GM19372 (cell line): Measurements from ENCODE around the gene ZNF563.
"Not testable (repeated sequence)": the region's sequence is repeated elsewhere in the genome, so short reads cannot be mapped to it uniquely, and the experiment has no call there.

Experiments
- ATAC-seq: cut with Tn5 transposase; IDR thresholded peaks from one replicate; pipeline ENCODE4 v1.9.1; 2021; ENCODE audit warnings: mild to moderate bottlenecking, low read depth, moderate library complexity; ENCODE audit not compliant: unreplicated experiment

Gene ZNF563

GRCh38 chr19:12333162-12334159 is at the start of gene ZNF563:
Gene ZNF563, minus strand, starts transcription at chr19:12333633. Its CDS starts 151 bp downstream, at chr19:12333482.
- ATAC-seq = peak; percentile 82

GRCh38 chr19:12380444-12380737 is 47.0 kb upstream of the ZNF563 start:
- ATAC-seq = no peak

- ATAC-seq = no peak
These were observed 46.5 kb upstream of the ZNF563 start for GRCh38 chr19:12379732-12380443.

GRCh38 chr19:12374026-12374425 is 40.6 kb upstream of the ZNF563 start:
- ATAC-seq = no peak

GRCh38 chr19:12365236-12366162 is 32.1 kb upstream of the ZNF563 start, which contains the start of gene ZNF442:
Gene ZNF442, minus strand, starts transcription at chr19:12365683. Its CDS starts 2,052 bp downstream, at chr19:12363631.
- ATAC-seq = peak; percentile 74

GRCh38 chr19:12364391-12365235 is 31.2 kb upstream of the ZNF563 start:
- no peak for ATAC-seq

GRCh38 chr19:12362236-12362635 is 28.8 kb upstream of the ZNF563 start:
- ATAC-seq = not testable (repeated sequence)

GRCh38 chr19:12353375-12353774 is 19.9 kb upstream of the ZNF563 start:
- ATAC-seq = no peak

- ATAC-seq = no peak
These were observed 17.4 kb upstream of the ZNF563 start for GRCh38 chr19:12350890-12351197.

GRCh38 chr19:12350185-12350889 is 16.9 kb upstream of the ZNF563 start:
- ATAC-seq = no peak

- no peak for ATAC-seq
These were observed 13.5 kb upstream of the ZNF563 start for GRCh38 chr19:12346896-12347295.

GRCh38 chr19:12345197-12345596 is 11.8 kb upstream of the ZNF563 start:
- no peak for ATAC-seq

- no peak for ATAC-seq
These were observed 2.1 kb downstream of the ZNF563 start for GRCh38 chr19:12331211-12331941.

GRCh38 chr19:12330340-12330739 is 3.1 kb downstream of the ZNF563 start:
- no peak for ATAC-seq

GRCh38 chr19:12325690-12326089 is 7.7 kb downstream of the ZNF563 start:
- ATAC-seq = no peak

- no peak for ATAC-seq
These were observed 14.5 kb downstream of the ZNF563 start for GRCh38 chr19:12318782-12319413.

GRCh38 chr19:12314553-12314952 is 18.9 kb downstream of the ZNF563 start:
- ATAC-seq = no peak

GRCh38 chr19:12308891-12309290 is 24.5 kb downstream of the ZNF563 start:
- ATAC-seq = not testable (repeated sequence)
